Right cardiac atrium (tissue), 5 donors: ENCODE results near the gene CTCF. TPM values are rescaled to one million over a fixed set of nuclear protein-coding genes. Genes with fewer than 3 reads are reported as not detected.
A peak's percentile ranks its signal among the peaks of the same experiment; 100 is the strongest.

ENCODE experiments used
- ATAC-seq, 2 donors: fragments of 200-7000 bp; cut with Tn5 transposase; one replicate each; pipeline versions ENCODE4 v1.8.0 to v1.9.1; 2020; ENCODE audit warnings: moderate library complexity in 2 of 2, mild to moderate bottlenecking in 1 of 2
- DNase-seq, 3 donors: peaks; one replicate each; pipeline ENCODE4 v3.0.0-alpha.2; 2020
- H3K27ac ChIP-seq: one replicate; pipeline ENCODE4 v1.5.1; 2013; ENCODE audit warnings: mild to moderate bottlenecking, low read length, control low read depth, moderate library complexity
- H3K27me3 ChIP-seq: one replicate; pipeline ENCODE4 v1.6.1; 2013; ENCODE audit not compliant: control insufficient read depth, insufficient read depth
- H3K4me1 ChIP-seq: one replicate; pipeline ENCODE4 v1.6.1; 2013; ENCODE audit warnings: low read length; ENCODE audit not compliant: control insufficient read depth, insufficient read depth
- H3K4me3 ChIP-seq: one replicate; pipeline ENCODE4 v1.5.1; 2013; ENCODE audit warnings: low read length, control low read depth
- H3K9me3 ChIP-seq: one replicate; pipeline ENCODE4 v1.6.1; 2013; ENCODE audit warnings: low read length; ENCODE audit not compliant: control insufficient read depth
- WGBS: extraction: QIAGEN DNeasy Blood & Tissue Kit; methylation state at CpG from one replicate; pipeline ENCODE4 v1.1.7; 2013; 5-methylcytosine and 5-hydroxymethylcytosine counted together
- intact Hi-C, 4 donors: fragments of 100-400 bp; cut with DNase I; formaldehyde crosslinking; loops; one replicate each; pipeline versions ENCODE4 v1.11.0 to v1.14.0; 2022 to 2023
- polyA plus RNA-seq: library from polyadenylated mRNA; stranded (reverse); fragments of 200-250 nt; gene quantifications from one replicate; pipeline ENCODE4 v1.2.3, GENCODE V29; 2013
- total RNA-seq, 4 donors: library from RNA; stranded (reverse); fragmentation: NEBNext Ultra II Directional; extraction: Animal tissue kit (Norgen Biotek cat#: 25700); gene quantifications; one replicate each; pipeline ENCODE4 v1.2.1, GENCODE V29; 2021
- donor health status: healthy with polysubstance abuse.
- donor health status: DM: no; HTN: yes; CAD: no.
- donor health status: DM: no; HTN: no; CAD: no.
- donor health status: DM: no; HTN: yes; CAD: no; lungs with severe emphysema.
- donor health status: DM: yes; HTN: yes; CAD: no.

The CTCF gene
- total and polyA plus RNA-seq, 5 donors, result 17.5 to 30.5 (median 27.8) TPM

GRCh38 chr16:67674851-67675578 is 112.7 kb downstream of the CTCF start:
- peak in 2 of 3 donors; percentile 52 to 55 for DNase-seq
- Histone ChIP-seq H3K27ac (no peak overlapping the region), H3K9me3 (no peaks in the 10 kb centered on the region), H3K27me3 (no peaks in the 10 kb centered on the region), H3K4me1 (peaks cover 5% of the 10 kb centered on the region), H3K4me3 (no peak overlapping the region)
- WGBS, result 95% methylated on average over 28 of the region's 28 CpGs
- intact Hi-C loops, result loop anchor here in 2 of 4 donors (10.0 kb wide), 2 partner anchors 130 to 140 kb away; partner anchors contain the start of genes RANBP10 (in 1 of the 2) and TSNAXIP1 (in 1 of the 2)
- ATAC-seq, result no peak

GRCh38 chr16:67675579-67675935 is 113.2 kb downstream of the CTCF start:
- 96% methylated on average over 17 of the region's 17 CpGs for WGBS
- no peak overlapping the region for H3K4me3 ChIP-seq
- intact Hi-C loops, result loop anchor here in 2 of 4 donors (10.0 kb wide), 2 partner anchors 129 to 139 kb away; partner anchors contain the start of genes RANBP10 (in 1 of the 2) and TSNAXIP1 (in 1 of the 2)
- peaks cover 5% of the 10 kb centered on the region for H3K4me1 ChIP-seq
- ATAC-seq (no peak), DNase-seq (peak in 1 of 3 donors; percentile 38)
- H3K27ac ChIP-seq, result no peak overlapping the region
- no peaks in the 10 kb centered on the region for H3K27me3 ChIP-seq
- H3K9me3 ChIP-seq, result no peaks in the 10 kb centered on the region

DNA sequence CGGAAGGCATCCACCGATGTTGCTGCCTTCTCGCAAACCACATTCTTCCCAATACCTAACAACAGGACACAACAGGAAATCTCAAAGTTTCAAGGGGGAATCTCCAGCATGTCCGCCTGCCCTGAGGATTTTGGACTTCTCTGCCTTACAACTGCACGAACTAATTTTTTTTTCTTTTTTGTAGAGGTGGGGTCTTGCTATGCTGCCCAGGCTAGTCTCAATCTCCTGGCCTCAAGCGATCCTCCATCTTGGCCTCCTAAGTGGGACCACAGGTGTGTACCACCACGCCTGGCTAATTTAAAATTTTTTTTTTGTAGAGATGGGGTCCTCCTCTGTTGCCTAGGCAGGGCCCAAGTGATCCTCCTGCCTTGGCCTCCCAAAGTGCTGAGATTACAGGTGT is 113.7 kb downstream of the CTCF start:
- H3K27me3 ChIP-seq, result no peaks in the 10 kb centered on the region
- 95% methylated on average over 7 of the region's 7 CpGs for whole genome bisulfite sequencing
- ATAC-seq (no peak), DNase-seq (no peak)
- H3K4me3 ChIP-seq, result no peak overlapping the region
- H3K27ac ChIP-seq, result no peak overlapping the region
- H3K4me1 ChIP-seq, result peaks cover 5% of the 10 kb centered on the region
- no peaks in the 10 kb centered on the region for H3K9me3 ChIP-seq
- intact Hi-C loops, result loop anchor here in 2 of 4 donors (10.0 kb wide), 2 partner anchors 129 to 139 kb away; partner anchors contain the start of genes RANBP10 (in 1 of the 2) and TSNAXIP1 (in 1 of the 2)

DNA sequence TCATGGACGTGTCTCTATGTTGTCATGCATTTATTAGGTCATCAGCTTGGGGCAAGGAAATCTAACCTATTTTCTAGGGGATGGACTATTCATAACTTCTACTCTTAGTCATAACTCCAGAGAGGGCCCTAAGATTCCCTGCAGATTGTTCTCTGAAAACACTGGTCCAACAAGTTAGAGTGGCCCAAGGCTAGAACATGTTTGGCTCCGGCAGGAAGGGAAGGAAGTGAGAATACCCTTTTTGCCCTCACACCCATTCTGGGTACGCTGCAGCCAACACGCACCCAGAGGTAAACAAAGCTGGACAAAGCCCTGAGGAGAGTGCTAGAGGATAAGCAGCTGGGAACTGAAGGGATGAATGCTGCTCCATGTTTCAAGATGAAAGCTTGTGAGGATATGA is 114.2 kb downstream of the CTCF start:
- Histone ChIP-seq H3K27ac (no peak overlapping the region), H3K4me1 (peaks cover 5% of the 10 kb centered on the region), H3K9me3 (no peaks in the 10 kb centered on the region), H3K27me3 (no peaks in the 10 kb centered on the region), H3K4me3 (no peak overlapping the region)
- intact Hi-C loops, result loop anchor here in 2 of 4 donors (10.0 kb wide), 2 partner anchors 128 to 138 kb away; partner anchors contain the start of genes RANBP10 (in 1 of the 2) and TSNAXIP1 (in 1 of the 2)
- 71% methylated on average over 4 of the region's 4 CpGs for WGBS
- DNase-seq, result no peak
- no peak for ATAC-seq

DNA sequence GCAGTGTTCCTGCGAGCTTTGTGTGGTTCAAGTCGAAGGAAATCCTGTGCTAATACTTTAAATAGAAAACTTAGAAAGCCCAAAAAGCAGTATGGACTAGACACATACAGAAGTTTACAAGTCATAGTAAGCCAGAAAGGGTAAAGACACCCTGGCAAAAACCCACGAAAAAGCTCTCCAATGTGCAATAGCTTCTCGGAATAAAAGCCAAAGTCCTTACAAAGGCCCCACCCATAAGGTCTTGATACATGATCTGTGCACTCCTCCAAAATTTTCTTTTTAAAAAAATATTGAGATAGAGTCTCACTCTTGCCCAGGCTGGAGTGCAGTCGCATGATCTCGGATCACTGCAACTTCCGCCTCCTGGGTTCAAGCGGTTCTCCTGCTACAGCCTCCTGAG is 114.6 kb downstream of the CTCF start:
- DNase-seq (no peak), ATAC-seq (no peak)
- H3K4me1 ChIP-seq, result peaks cover 5% of the 10 kb centered on the region
- no peaks in the 10 kb centered on the region for H3K9me3 ChIP-seq
- no peaks in the 10 kb centered on the region for H3K27me3 ChIP-seq
- no peak overlapping the region for H3K4me3 ChIP-seq
- intact Hi-C loops, result loop anchor here in 2 of 4 donors (10.0 kb wide), 2 partner anchors 128 to 138 kb away; partner anchors contain the start of genes RANBP10 (in 1 of the 2) and TSNAXIP1 (in 1 of the 2)
- WGBS, result 67% methylated on average over 8 of the region's 8 CpGs
- H3K27ac ChIP-seq, result no peak overlapping the region

DNA sequence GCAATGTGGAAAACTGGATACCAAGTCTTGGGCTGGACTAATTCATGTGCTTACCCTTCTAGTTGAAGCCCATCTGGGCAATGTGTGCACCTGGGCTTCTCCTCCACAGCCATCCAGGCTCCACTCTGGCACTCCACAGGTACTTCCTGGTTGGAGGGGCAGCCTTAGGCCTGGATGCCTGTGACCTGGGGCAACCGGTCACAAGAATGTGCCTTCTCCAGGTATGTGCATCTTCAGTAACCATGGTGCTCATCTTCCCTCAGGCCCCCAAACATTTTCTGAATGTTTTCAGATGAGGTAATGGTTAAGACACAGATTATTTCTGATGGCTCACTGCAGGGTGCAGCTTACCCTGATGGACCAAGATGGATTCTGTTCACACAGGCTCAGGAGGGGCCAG is 115.4 kb downstream of the CTCF start:
- peaks cover 5% of the 10 kb centered on the region for H3K4me1 ChIP-seq
- DNase-seq, result no peak
- 88% methylated on average over 1 of the region's 1 CpG for WGBS
- H3K27me3 ChIP-seq, result no peaks in the 10 kb centered on the region
- intact Hi-C loops, result loop anchor here in 2 of 4 donors (10.0 kb wide), 2 partner anchors 127 to 137 kb away; partner anchors contain the start of genes RANBP10 (in 1 of the 2) and TSNAXIP1 (in 1 of the 2)
- no peak overlapping the region for H3K27ac ChIP-seq
- H3K9me3 ChIP-seq, result no peaks in the 10 kb centered on the region
- no peak overlapping the region for H3K4me3 ChIP-seq
- ATAC-seq, result no peak

GRCh38 chr16:67678354-67679023 is 116.2 kb downstream of the CTCF start:
- intact Hi-C loops, result loop anchor here in 2 of 4 donors (10.0 kb wide), 2 partner anchors 126 to 136 kb away; partner anchors contain the start of genes RANBP10 (in 1 of the 2) and TSNAXIP1 (in 1 of the 2)
- ATAC-seq (no peak), DNase-seq (no peak)
- Histone ChIP-seq H3K27ac (no peak overlapping the region), H3K27me3 (no peaks in the 10 kb centered on the region), H3K4me3 (no peak overlapping the region), H3K9me3 (no peaks in the 10 kb centered on the region), H3K4me1 (peaks cover 2% of the 10 kb centered on the region)
- WGBS, result 94% methylated on average over 12 of the region's 12 CpGs

DNA sequence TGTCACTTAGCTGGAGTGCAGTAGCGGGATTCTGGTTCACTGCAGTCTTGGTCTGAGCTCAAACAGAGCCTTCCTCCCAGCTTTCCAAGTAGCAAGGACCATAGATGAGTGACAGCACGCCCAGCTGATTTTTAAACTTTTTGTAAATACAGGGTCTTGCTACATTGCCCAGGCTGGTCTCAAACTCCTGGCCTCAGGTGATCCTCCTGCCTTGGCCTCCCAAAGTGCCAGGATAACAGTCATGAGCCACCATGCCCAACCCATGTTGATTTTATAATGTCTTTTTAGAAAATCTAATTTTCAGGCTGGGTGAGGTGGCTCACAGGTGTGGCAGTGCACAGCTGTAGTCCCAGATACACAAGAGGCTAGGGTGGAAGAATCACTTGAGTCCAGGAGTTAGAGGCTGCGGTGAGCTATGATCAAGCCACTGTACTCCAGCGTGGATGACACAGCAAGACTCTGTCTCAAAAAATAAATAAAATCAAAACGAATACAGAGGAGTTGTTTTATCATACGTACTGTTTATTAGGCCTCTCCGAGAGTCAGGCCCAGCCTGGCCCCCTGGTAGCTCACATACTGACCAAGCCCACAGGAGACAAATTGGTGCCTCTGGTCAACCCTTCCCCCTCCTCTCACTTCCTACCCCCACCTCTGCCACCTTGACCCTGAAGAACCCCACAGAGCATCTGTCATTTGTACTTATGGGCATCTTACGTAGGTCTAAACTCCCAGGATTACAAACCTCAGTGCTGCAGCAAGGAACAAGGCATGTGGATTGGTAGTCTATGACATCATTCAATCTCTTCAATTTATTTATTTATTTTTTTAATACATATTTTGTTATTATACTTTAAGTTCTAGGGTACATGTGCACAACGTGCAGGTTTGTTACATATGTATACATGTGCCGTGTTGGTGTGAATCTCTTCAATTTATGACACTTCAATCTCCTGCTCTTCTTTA is 117.9 kb downstream of the CTCF start:
- 96% methylated on average over 10 of the region's 10 CpGs for WGBS
- H3K4me1 ChIP-seq, result no peaks in the 10 kb centered on the region
- intact Hi-C loops, result loop anchor here in 2 of 4 donors (10.0 kb wide), 2 partner anchors 125 to 135 kb away; partner anchors contain the start of genes RANBP10 (in 1 of the 2) and TSNAXIP1 (in 1 of the 2)
- DNase-seq (no peak), ATAC-seq (no peak)
- no peak overlapping the region for H3K4me3 ChIP-seq
- H3K27ac ChIP-seq, result no peak overlapping the region
- no peaks in the 10 kb centered on the region for H3K27me3 ChIP-seq
- H3K9me3 ChIP-seq, result no peaks in the 10 kb centered on the region

GRCh38 chr16:67683767-67684166 is 121.4 kb downstream of the CTCF start:
- Histone ChIP-seq H3K4me1 (no peaks in the 10 kb centered on the region), H3K27ac (no peak overlapping the region), H3K4me3 (no peak overlapping the region), H3K9me3 (no peaks in the 10 kb centered on the region), H3K27me3 (no peaks in the 10 kb centered on the region)
- intact Hi-C loops, result no loop called here
- no peak for DNase-seq
- no peak for ATAC-seq
- WGBS, result 97% methylated on average over 4 of the region's 4 CpGs
